Activated naive CD4-positive, alpha-beta T cell treated with anti-CD3 and anti-CD28 coated beads, Interleukin-2, amount 50 U/mL, for 24 hours (primary cell): Measurements from ENCODE around the gene NLRC4.
"Not testable (repeated sequence)": the region's sequence is repeated elsewhere in the genome, so short reads cannot be mapped to it uniquely, and the experiment has no call there.

Experiments
- H3K27ac Mint-ChIP-seq: one replicate; pipeline ENCODE4 v1.8.0; 2021; ENCODE audit warnings: mild to moderate bottlenecking, mixed read lengths
- H3K27me3 Mint-ChIP-seq: one replicate; pipeline ENCODE4 v1.8.0; 2021; ENCODE audit warnings: mixed read lengths
- H3K36me3 Mint-ChIP-seq: one replicate; pipeline ENCODE4 v1.8.0; 2021; ENCODE audit warnings: mixed read lengths
- H3K4me1 Mint-ChIP-seq: one replicate; pipeline ENCODE4 v1.8.0; 2021; ENCODE audit warnings: mixed read lengths
- H3K4me3 Mint-ChIP-seq: one replicate; pipeline ENCODE4 v1.8.0; 2021; ENCODE audit warnings: mild to moderate bottlenecking, mixed read lengths
- H3K9me3 Mint-ChIP-seq: one replicate; pipeline ENCODE4 v1.8.0; 2021; ENCODE audit warnings: mixed read lengths

The NLRC4 gene

DNA sequence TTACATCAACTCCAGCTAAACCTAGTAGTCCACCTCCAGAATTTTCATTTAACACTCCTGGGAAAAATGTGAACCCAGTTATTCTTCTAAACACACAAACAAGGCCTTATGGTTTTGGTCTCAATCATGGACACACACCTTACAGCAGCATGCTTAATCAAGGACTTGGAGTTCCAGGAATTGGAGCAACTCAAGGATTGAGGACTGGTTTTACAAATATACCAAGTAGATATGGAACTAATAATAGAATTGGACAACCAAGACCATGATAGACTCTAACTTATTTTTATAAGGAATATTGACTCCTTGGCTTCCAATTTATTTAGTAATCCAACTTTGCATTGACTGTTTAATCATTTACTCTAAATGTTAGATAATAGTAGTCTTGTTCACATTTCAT lies 44.2 kb downstream of the NLRC4 start:
- H3K27me3 Mint-ChIP-seq: no peaks in the 10 kb centered on the region
- H3K4me1 Mint-ChIP-seq: no peaks in the 10 kb centered on the region
- no peak overlapping the region for H3K27ac Mint-ChIP-seq
- no peak overlapping the region for H3K4me3 Mint-ChIP-seq
- no peaks in the 10 kb centered on the region for H3K9me3 Mint-ChIP-seq
- peaks cover 17% of the 10 kb centered on the region for H3K36me3 Mint-ChIP-seq

- Mint-ChIP-seq H3K27ac (no peak overlapping the region), H3K4me1 (no peaks in the 10 kb centered on the region), H3K36me3 (peaks cover 14% of the 10 kb centered on the region), H3K4me3 (no peak overlapping the region), H3K9me3 (no peaks in the 10 kb centered on the region), H3K27me3 (no peaks in the 10 kb centered on the region)
Observed at GRCh38 chr2:32212295-32212694, 52.4 kb downstream of the NLRC4 start.

DNA sequence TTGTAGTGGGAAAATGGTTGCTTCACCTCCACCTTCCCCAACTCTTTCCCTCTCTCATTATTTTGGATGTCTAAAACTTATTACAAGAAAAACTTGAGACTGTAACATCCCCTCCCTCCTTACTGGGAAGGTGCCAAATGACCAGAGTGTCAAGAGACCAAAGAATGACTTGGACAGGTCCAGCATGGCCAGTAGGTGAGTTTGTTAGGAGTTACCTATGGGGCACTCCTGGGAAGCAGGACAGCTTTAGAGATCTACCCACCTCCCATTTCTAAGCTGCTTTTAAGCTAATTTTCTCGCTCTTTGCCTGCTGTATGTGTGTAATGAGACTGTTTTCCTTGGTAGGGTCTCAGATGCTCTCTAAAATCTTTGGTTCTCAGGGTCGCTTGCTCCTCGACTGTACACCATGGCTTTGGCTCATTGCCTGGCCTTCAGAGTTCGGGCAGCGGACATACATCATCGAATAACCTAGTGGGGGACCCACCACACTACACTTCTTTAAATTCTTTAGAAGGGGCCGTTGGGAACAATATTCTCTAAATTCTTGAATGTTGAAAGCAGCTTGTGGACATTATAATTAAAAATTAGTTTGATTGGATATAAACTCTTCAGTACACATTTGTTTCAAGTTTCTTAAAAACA lies 53.8 kb downstream of the NLRC4 start:
- H3K9me3 Mint-ChIP-seq: no peaks in the 10 kb centered on the region
- no peak overlapping the region for H3K27ac Mint-ChIP-seq
- H3K36me3 Mint-ChIP-seq: peaks cover 12% of the 10 kb centered on the region
- H3K4me1 Mint-ChIP-seq: no peaks in the 10 kb centered on the region
- no peaks in the 10 kb centered on the region for H3K27me3 Mint-ChIP-seq
- H3K4me3 Mint-ChIP-seq: no peak overlapping the region

- H3K9me3 Mint-ChIP-seq, H3K27me3 Mint-ChIP-seq, H3K4me3 Mint-ChIP-seq, H3K4me1 Mint-ChIP-seq: not testable (repeated sequence)
- peak overlapping the region; percentile 30 for H3K27ac Mint-ChIP-seq
- H3K36me3 Mint-ChIP-seq: peaks cover 17% of the 10 kb centered on the region
Observed at GRCh38 chr2:32203428-32203827, 61.3 kb downstream of the NLRC4 start.

DNA sequence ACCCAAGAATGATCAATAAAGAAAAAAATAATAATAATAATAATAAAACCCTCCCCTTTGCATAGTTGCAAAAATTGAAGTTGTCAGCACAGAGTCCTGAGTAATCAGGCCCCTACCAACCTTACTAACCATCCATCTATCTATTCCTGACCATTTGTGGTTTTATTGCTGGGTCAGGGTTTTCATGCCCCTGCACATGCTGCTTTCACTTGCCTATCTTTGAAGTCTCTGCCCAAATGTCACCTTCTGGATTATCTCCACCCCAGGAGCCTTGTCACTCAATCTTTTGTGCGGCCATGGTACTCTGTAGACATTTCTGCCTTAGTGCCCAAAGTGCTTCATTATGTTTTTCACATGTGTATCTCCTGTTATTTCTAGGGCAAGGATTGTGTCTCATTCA lies 63.9 kb downstream of the NLRC4 start:
- Mint-ChIP-seq H3K36me3 (peaks cover 24% of the 10 kb centered on the region), H3K27me3 (no peaks in the 10 kb centered on the region), H3K9me3 (no peaks in the 10 kb centered on the region), H3K27ac (no peak overlapping the region), H3K4me1 (no peaks in the 10 kb centered on the region), H3K4me3 (no peak overlapping the region)

DNA sequence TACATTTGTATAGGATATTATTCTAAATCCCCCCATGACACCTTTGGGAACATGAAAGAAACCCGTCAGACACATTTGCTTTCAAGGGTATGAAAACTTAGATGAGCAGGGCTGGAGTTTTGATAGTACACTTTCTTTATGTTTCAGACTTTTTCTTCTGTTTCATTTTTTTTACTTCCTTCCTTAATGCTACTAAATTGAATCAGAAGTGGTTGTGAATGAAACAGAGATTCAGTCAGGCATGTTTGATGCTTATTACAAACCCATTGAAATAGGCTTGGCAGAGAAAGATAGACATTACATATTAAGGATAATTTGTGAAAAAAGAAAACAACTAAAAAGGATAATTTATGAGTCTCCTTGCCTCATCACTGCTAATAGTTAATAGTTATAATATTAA lies 72.3 kb downstream of the NLRC4 start:
- no peaks in the 10 kb centered on the region for H3K27me3 Mint-ChIP-seq
- no peaks in the 10 kb centered on the region for H3K9me3 Mint-ChIP-seq
- H3K27ac Mint-ChIP-seq: no peak overlapping the region
- no peak overlapping the region for H3K4me3 Mint-ChIP-seq
- H3K4me1 Mint-ChIP-seq: peaks cover 19% of the 10 kb centered on the region
- H3K36me3 Mint-ChIP-seq: peaks cover 16% of the 10 kb centered on the region

- Mint-ChIP-seq H3K27me3 (no peaks in the 10 kb centered on the region), H3K27ac (peak overlapping the region; percentile 88), H3K4me1 (peaks cover 19% of the 10 kb centered on the region), H3K9me3 (no peaks in the 10 kb centered on the region), H3K36me3 (peaks cover 17% of the 10 kb centered on the region), H3K4me3 (no peak overlapping the region)
Observed at GRCh38 chr2:32189011-32189410, 75.7 kb downstream of the NLRC4 start.

DNA sequence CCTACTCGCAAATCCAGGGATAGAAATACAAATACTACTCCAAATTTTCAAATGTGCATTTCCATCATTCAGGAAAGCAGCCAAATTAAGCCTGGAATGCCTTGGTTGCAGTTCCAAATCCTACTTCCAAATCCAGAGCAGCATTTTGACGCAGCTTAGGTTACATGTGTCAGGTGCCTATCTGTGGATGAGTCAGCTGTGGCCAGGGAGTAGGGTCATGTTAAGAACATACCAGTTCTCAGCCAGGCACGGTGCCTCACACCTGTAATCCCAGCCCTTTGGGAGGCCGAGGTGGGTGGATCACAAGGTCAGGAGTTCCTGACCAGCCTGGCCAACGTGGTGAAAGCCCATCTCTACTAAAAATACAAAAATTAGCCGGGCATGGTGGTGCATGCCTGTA lies 82.0 kb downstream of the NLRC4 start:
- Mint-ChIP-seq H3K4me3 (no peak overlapping the region), H3K9me3 (no peaks in the 10 kb centered on the region), H3K36me3 (peaks cover 4% of the 10 kb centered on the region), H3K27ac (no peak overlapping the region), H3K27me3 (no peaks in the 10 kb centered on the region), H3K4me1 (peaks cover 1% of the 10 kb centered on the region)
